Posterior cingulate gyrus (tissue), 11 donors: ENCODE results near the gene OPTN.
A peak's percentile ranks its signal among the peaks of the same experiment; 100 is the strongest.
"Not testable (repeated sequence)": the region's sequence is repeated elsewhere in the genome, so short reads cannot be mapped to it uniquely, and the experiment has no call there.

Experiments
- DNase-seq, 10 donors: peaks; one replicate each; pipeline versions ENCODE4 v3.0.0 to v3.0.0-alpha.2; 2020 to 2021; ENCODE audit warnings: mixed read lengths in 3 of 10
- intact Hi-C: fragments of 100-400 bp; cut with DNase I; formaldehyde crosslinking; loops from one replicate; pipeline ENCODE4 v1.15.1; 2023

The OPTN gene

GRCh38 chr10:13099666-13100348 lies at the start of gene OPTN:
Gene OPTN, plus strand, starts transcription at chr10:13100163. Its CDS starts 8,960 bp downstream, at chr10:13109123.
- intact Hi-C loops: loop anchor here (2.0 kb wide), 1 partner anchor 203 kb away; no protein-coding TSS in a partner anchor
- peak; percentile 66 to 97 (median 77) for DNase-seq

GRCh38 chr10:13051126-13051694 lies 48.8 kb upstream of the OPTN start:
- no peak for DNase-seq
- intact Hi-C loops: loop anchor here (10.0 kb wide), 1 partner anchor 326 kb away; no protein-coding TSS in a partner anchor

- intact Hi-C loops: loop anchor here (10.0 kb wide), 1 partner anchor 328 kb away; no protein-coding TSS in a partner anchor
- DNase-seq: not testable (repeated sequence)
Observed at GRCh38 chr10:13053208-13053607, 46.8 kb upstream of the OPTN start.

GRCh38 chr10:13053794-13054462 lies 46.0 kb upstream of the OPTN start:
- intact Hi-C loops: loop anchor here (10.0 kb wide), 1 partner anchor 329 kb away; no protein-coding TSS in a partner anchor
- DNase-seq: no peak

- intact Hi-C loops: loop anchor here (10.0 kb wide), 1 partner anchor 330 kb away; no protein-coding TSS in a partner anchor
- no peak for DNase-seq
Observed at GRCh38 chr10:13054844-13055243, 45.1 kb upstream of the OPTN start.

- intact Hi-C loops: loop anchor here (10.0 kb wide), 1 partner anchor 332 kb away; no protein-coding TSS in a partner anchor
- DNase-seq: peak in 1 of 10 donors; percentile 19
Observed at GRCh38 chr10:13056456-13057077, 43.4 kb upstream of the OPTN start.

GRCh38 chr10:13062803-13063202 lies 37.2 kb upstream of the OPTN start:
- intact Hi-C loops: no loop called here
- DNase-seq: no peak

GRCh38 chr10:13066527-13066926 lies 33.4 kb upstream of the OPTN start:
- DNase-seq: no peak
- intact Hi-C loops: no loop called here

- intact Hi-C loops: no loop called here
- no peak for DNase-seq
Observed at GRCh38 chr10:13067431-13067830, 32.5 kb upstream of the OPTN start.

- intact Hi-C loops: no loop called here
- no peak for DNase-seq
Observed at GRCh38 chr10:13068071-13068470, 31.9 kb upstream of the OPTN start.

GRCh38 chr10:13068484-13068883 lies 31.5 kb upstream of the OPTN start:
- no peak for DNase-seq
- intact Hi-C loops: no loop called here

GRCh38 chr10:13072339-13072738 lies 27.6 kb upstream of the OPTN start:
- intact Hi-C loops: no loop called here
- no peak for DNase-seq

- DNase-seq: peak; percentile 67 to 97 (median 79)
- intact Hi-C loops: loop anchor here (2.0 kb wide), 1 partner anchor 810 kb away; no protein-coding TSS in a partner anchor
Observed at GRCh38 chr10:13074563-13075451, 25.2 kb upstream of the OPTN start.

- intact Hi-C loops: no loop called here
- no peak for DNase-seq
Observed at GRCh38 chr10:13078912-13079775, 20.8 kb upstream of the OPTN start.

GRCh38 chr10:13079776-13080050 lies 20.2 kb upstream of the OPTN start:
- intact Hi-C loops: no loop called here
- DNase-seq: no peak

GRCh38 chr10:13080643-13081042 lies 19.3 kb upstream of the OPTN start:
- DNase-seq: no peak
- intact Hi-C loops: no loop called here

GRCh38 chr10:13083700-13084099 lies 16.3 kb upstream of the OPTN start:
- DNase-seq, intact Hi-C loops: not testable (repeated sequence)

GRCh38 chr10:13086056-13086455 lies 13.9 kb upstream of the OPTN start:
- DNase-seq: no peak
- intact Hi-C loops: no loop called here

- DNase-seq: no peak
- intact Hi-C loops: no loop called here
Observed at GRCh38 chr10:13087601-13087985, 12.4 kb upstream of the OPTN start.
